Loucy (cell line): ENCODE results near the gene RPL10.

ENCODE experiments used
- H2AFZ ChIP-seq: fragments of 200-600 bp; sonication (generic); 2 replicates; pipeline ENCODE4 v1.6.0; 2016; ENCODE audit warnings: antibody characterized with exemption, mild to moderate bottlenecking, low read length, moderate library complexity
- H3F3A ChIP-seq: fragments of 200-600 bp; 2 replicates; pipeline ENCODE4 v1.6.0; 2016; ENCODE audit warnings: antibody characterized with exemption, low read depth, mild to moderate bottlenecking
- H3K27me3 ChIP-seq: fragments of 200-600 bp; sonication (generic); 2 replicates; pipeline ENCODE4 v1.6.1; 2014; ENCODE audit warnings: low read length, mild to moderate bottlenecking; ENCODE audit not compliant: insufficient read depth, poor library complexity, severe bottlenecking
- H3K36me3 ChIP-seq: fragments of 200-600 bp; sonication (generic); 2 replicates; pipeline ENCODE4 v1.6.1; 2016; ENCODE audit warnings: low read length; ENCODE audit not compliant: insufficient read depth
- H3K4me1 ChIP-seq: fragments of 200-600 bp; sonication (generic); 2 replicates; pipeline ENCODE4 v1.5.1; 2014; ENCODE audit warnings: low read length, mild to moderate bottlenecking; ENCODE audit not compliant: insufficient read depth, poor library complexity, severe bottlenecking
- H3K4me2 ChIP-seq: fragments of 200-600 bp; sonication (generic); 2 replicates; pipeline ENCODE4 v1.6.0; 2014; ENCODE audit warnings: antibody characterized with exemption, low read length, low read depth, mild to moderate bottlenecking; ENCODE audit not compliant: poor library complexity, severe bottlenecking
- H3K4me3 ChIP-seq: fragments of 200-600 bp; sonication (generic); 2 replicates; pipeline ENCODE4 v1.5.1; 2014; ENCODE audit warnings: low read length, mild to moderate bottlenecking, mixed read lengths; ENCODE audit not compliant: poor library complexity, severe bottlenecking
- H3K79me2 ChIP-seq: fragments of 200-600 bp; sonication (generic); 2 replicates; pipeline ENCODE4 v1.6.1; 2014; ENCODE audit warnings: low read length; ENCODE audit not compliant: insufficient read depth
- H3K9ac ChIP-seq: fragments of 200-600 bp; sonication (generic); 2 replicates; pipeline ENCODE4 v1.6.0; 2014; ENCODE audit warnings: mild to moderate bottlenecking, low read depth, low read length, moderate library complexity; ENCODE audit not compliant: poor library complexity, severe bottlenecking
- H3K9me2 ChIP-seq: fragments of 200-600 bp; sonication (generic); replicated peaks from 2 replicates; pipeline ENCODE4 v1.6.1; 2016; ENCODE audit warnings: low read depth, low read length, mixed read lengths
- H3K9me3 ChIP-seq: fragments of 200-600 bp; sonication (generic); 2 replicates; pipeline ENCODE4 v1.6.1; 2014; ENCODE audit warnings: mild to moderate bottlenecking, antibody characterized with exemption, low read length, low read depth; ENCODE audit not compliant: insufficient read depth
- H4K20me1 ChIP-seq: fragments of 200-600 bp; sonication (generic); 2 replicates; pipeline ENCODE4 v1.6.0; 2014; ENCODE audit warnings: antibody characterized with exemption, low read length, mild to moderate bottlenecking; ENCODE audit not compliant: insufficient read depth, poor library complexity, severe bottlenecking
- CTCF ChIP-seq: fragments of 200-600 bp; sonication (generic); conservative IDR thresholded peaks from 2 replicates; pipeline ENCODE4 v1.5.1; 2014; ENCODE audit warnings: mild to moderate bottlenecking, antibody characterized with exemption, low read length
- EZH2phosphoT487 ChIP-seq: fragments of 200-600 bp; IDR thresholded peaks from 2 replicates; pipeline ENCODE4 v1.6.1; 2018; ENCODE audit warnings: antibody characterized with exemption, mild to moderate bottlenecking, moderate library complexity, borderline replicate concordance

Gene RPL10

GRCh38 chrX:154403192-154403591, 5.0 kb downstream of the RPL10 start:
- H3K79me2 ChIP-seq, result peaks cover 28% of the 10 kb centered on the region
- H3F3A ChIP-seq, result no peaks in the 10 kb centered on the region
- H3K27me3 ChIP-seq, result peaks cover 8% of the 10 kb centered on the region
- TF ChIP-seq CTCF, result no peak
- H4K20me1 ChIP-seq, result peaks cover 25% of the 10 kb centered on the region
- H3K4me3 ChIP-seq, result no peak overlapping the region
- H3K9me3 ChIP-seq, result no peaks in the 10 kb centered on the region
- no peaks in the 10 kb centered on the region for H3K9me2 ChIP-seq
- no peak overlapping the region for H2AFZ ChIP-seq
- H3K4me2 ChIP-seq, result no peak overlapping the region
- no peak overlapping the region for H3K9ac ChIP-seq
- peaks cover 21% of the 10 kb centered on the region; the same call in 1 of the 2 replicates for H3K36me3 ChIP-seq
- H3K4me1 ChIP-seq, result peaks cover 13% of the 10 kb centered on the region

- Histone ChIP-seq H3K4me3 (no peak overlapping the region), H3K9ac (no peak overlapping the region), H3K4me2 (no peak overlapping the region), H3K79me2 (peaks cover 21% of the 10 kb centered on the region), H3K4me1 (peaks cover 13% of the 10 kb centered on the region), H3K9me3 (no peaks in the 10 kb centered on the region), H3K27me3 (peaks cover 4% of the 10 kb centered on the region), H4K20me1 (peaks cover 25% of the 10 kb centered on the region), H3K36me3 (peaks cover 21% of the 10 kb centered on the region; the same call in 1 of the 2 replicates), H3F3A (no peaks in the 10 kb centered on the region), H3K9me2 (no peaks in the 10 kb centered on the region), H2AFZ (no peak overlapping the region)
- TF ChIP-seq CTCF, result no peak
- no peak for TF ChIP-seq EZH2phosphoT487
These were observed 5.7 kb downstream of the RPL10 start for GRCh38 chrX:154403858-154404257.

- Histone ChIP-seq H3K4me2 (no peak overlapping the region), H3K4me1 (peaks cover 5% of the 10 kb centered on the region), H3K9me2 (no peaks in the 10 kb centered on the region), H3F3A (no peaks in the 10 kb centered on the region), H3K4me3 (no peak overlapping the region), H3K27me3 (no peaks in the 10 kb centered on the region), H2AFZ (no peak overlapping the region), H3K9ac (no peak overlapping the region), H3K36me3 (peaks cover 12% of the 10 kb centered on the region; the same call in 1 of the 2 replicates), H4K20me1 (peaks cover 16% of the 10 kb centered on the region), H3K9me3 (no peaks in the 10 kb centered on the region), H3K79me2 (peaks cover 13% of the 10 kb centered on the region)
- no peak for TF ChIP-seq CTCF
- TF ChIP-seq EZH2phosphoT487, result no peak
These were observed 6.5 kb downstream of the RPL10 start for GRCh38 chrX:154404625-154405192.
